ENCODE data around the gene GATB.

GATB gene

DNA sequence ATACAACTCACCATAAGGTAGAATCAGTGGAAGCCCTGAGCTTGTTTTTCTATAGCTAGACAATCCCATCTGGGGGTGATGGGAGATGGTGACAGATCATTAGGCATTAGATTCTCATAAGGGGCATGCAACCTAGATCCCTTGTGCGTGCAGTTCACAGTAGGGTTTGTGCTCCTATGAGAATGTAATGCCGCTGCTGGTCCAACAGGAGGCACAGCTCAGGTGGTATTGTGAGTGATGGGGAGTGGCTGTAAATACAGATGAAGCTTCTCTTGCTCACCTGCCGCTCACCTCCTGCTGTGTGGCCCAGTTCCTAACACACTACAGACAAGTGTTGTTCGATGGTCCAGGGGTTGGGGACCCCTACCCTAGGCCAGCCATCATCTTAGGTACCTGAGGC is 5.9 kb upstream of the GATB start:
- Histone ChIP-seq H3K27ac (no peak overlapping the region), H3K9me3 (no peaks in the 10 kb centered on the region), H3K4me3 (ENCODE audit: low read depth in 1 of 2, low read length in 1 of 2) (no peak overlapping the region), H3K4me1 (ENCODE audit: control insufficient read depth in 1 of 2, insufficient read depth in 1 of 2, low read depth in 1 of 2, low read length in 1 of 2) (no peaks in the 10 kb centered on the region), H3K27me3 (peaks cover 93% of the 10 kb centered on the region), H3K36me3 (no peaks in the 10 kb centered on the region)
- TF ChIP-seq, protein P1, sequence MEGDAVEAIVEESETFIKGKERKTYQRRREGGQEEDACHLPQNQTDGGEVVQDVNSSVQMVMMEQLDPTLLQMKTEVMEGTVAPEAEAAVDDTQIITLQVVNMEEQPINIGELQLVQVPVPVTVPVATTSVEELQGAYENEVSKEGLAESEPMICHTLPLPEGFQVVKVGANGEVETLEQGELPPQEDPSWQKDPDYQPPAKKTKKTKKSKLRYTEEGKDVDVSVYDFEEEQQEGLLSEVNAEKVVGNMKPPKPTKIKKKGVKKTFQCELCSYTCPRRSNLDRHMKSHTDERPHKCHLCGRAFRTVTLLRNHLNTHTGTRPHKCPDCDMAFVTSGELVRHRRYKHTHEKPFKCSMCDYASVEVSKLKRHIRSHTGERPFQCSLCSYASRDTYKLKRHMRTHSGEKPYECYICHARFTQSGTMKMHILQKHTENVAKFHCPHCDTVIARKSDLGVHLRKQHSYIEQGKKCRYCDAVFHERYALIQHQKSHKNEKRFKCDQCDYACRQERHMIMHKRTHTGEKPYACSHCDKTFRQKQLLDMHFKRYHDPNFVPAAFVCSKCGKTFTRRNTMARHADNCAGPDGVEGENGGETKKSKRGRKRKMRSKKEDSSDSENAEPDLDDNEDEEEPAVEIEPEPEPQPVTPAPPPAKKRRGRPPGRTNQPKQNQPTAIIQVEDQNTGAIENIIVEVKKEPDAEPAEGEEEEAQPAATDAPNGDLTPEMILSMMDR (IDR thresholded peaks at IDR 0.05) = no peak

DNA sequence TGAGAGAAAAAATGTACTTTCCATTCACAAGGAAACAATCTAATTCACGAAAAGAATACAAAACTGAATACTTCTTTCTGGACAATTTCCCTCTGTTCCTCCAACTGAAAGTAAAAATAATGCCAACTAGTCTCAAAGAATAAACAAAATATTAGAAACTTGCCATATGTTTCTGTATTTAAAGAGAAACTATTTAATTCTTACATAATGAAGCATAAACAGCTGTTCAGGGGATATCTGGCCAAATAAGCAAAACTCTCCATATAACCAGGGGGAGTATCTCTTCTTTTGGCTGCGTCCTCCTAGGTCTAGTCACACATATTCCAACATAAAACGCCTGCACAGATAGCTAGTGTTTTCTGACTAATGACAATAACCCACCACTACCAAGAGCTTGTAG is 805 bp downstream of the GATB start:
- Histone ChIP-seq H3K27ac (no peak overlapping the region), H3K9me3 (no peaks in the 10 kb centered on the region), H3K4me1 (ENCODE audit: control insufficient read depth in 1 of 2, insufficient read depth in 1 of 2, low read depth in 1 of 2, low read length in 1 of 2) (peaks cover 13 to 14% of the 10 kb centered on the region in 2 experiments), H3K4me3 (ENCODE audit: low read depth in 1 of 2, low read length in 1 of 2) (peak overlapping the region; percentile 69 to 82), H3K36me3 (no peaks in the 10 kb centered on the region), H3K27me3 (peaks cover 34% of the 10 kb centered on the region)
- TF ChIP-seq, protein P1 (IDR thresholded peaks at IDR 0.05) = no peak

DNA sequence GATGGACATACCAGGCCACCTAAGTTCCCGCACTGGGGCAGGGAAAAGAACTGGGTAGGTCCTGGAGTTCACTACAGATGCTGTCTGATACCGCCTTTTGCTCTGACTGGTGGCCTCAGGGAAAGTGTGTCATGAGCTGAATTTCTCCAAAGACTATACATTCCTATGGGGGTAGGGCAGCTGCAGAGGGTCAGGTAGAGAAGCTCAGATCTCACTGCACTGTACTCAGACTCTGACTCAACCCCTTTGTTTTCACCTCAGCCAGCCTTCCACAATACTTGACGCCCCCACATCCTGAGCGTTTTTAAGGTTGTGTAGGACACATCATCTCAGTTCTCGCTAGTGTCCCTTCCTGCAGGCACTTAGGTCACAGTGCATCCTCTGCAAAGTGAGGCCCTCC is 7.8 kb downstream of the GATB start:
- Histone ChIP-seq H3K27me3 (no peaks in the 10 kb centered on the region), H3K4me1 (ENCODE audit: control insufficient read depth in 1 of 2, insufficient read depth in 1 of 2, low read depth in 1 of 2, low read length in 1 of 2) (no peaks in the 10 kb centered on the region), H3K36me3 (no peaks in the 10 kb centered on the region), H3K4me3 (ENCODE audit: low read depth in 1 of 2, low read length in 1 of 2) (no peak overlapping the region), H3K27ac (no peak overlapping the region), H3K9me3 (no peaks in the 10 kb centered on the region)
- TF ChIP-seq, protein P1 (IDR thresholded peaks at IDR 0.05) = no peak

DNA sequence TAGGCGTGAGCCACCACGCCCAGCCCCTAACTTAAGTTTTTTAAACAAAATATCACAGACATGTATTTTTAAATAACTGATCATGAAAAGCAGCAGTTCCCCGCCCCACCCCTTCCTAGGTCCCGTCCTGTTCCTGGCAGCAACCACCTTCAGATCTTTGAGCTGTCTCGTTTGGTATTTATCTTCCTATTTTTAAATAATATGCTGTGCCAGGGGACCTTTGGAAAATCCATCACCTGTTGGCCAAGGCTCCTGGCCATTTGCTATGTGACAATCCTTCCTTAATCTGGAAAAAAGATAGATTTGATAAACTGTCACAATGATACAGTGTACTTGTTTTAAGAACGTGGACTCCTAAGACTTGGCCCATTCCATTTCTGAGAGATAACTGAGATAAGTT is 10.7 kb downstream of the GATB start:
- no peak overlapping the region for H3K4me3 ChIP-seq (ENCODE audit: low read depth in 1 of 2, low read length in 1 of 2)
- TF ChIP-seq, protein P1 (IDR thresholded peaks at IDR 0.05) = no peak
- no peak overlapping the region for H3K27ac ChIP-seq
- H3K27me3 ChIP-seq = no peaks in the 10 kb centered on the region
- no peaks in the 10 kb centered on the region for H3K36me3 ChIP-seq
- no peaks in the 10 kb centered on the region for H3K9me3 ChIP-seq
- no peaks in the 10 kb centered on the region for H3K4me1 ChIP-seq (ENCODE audit: control insufficient read depth in 1 of 2, insufficient read depth in 1 of 2, low read depth in 1 of 2, low read length in 1 of 2)

DNA sequence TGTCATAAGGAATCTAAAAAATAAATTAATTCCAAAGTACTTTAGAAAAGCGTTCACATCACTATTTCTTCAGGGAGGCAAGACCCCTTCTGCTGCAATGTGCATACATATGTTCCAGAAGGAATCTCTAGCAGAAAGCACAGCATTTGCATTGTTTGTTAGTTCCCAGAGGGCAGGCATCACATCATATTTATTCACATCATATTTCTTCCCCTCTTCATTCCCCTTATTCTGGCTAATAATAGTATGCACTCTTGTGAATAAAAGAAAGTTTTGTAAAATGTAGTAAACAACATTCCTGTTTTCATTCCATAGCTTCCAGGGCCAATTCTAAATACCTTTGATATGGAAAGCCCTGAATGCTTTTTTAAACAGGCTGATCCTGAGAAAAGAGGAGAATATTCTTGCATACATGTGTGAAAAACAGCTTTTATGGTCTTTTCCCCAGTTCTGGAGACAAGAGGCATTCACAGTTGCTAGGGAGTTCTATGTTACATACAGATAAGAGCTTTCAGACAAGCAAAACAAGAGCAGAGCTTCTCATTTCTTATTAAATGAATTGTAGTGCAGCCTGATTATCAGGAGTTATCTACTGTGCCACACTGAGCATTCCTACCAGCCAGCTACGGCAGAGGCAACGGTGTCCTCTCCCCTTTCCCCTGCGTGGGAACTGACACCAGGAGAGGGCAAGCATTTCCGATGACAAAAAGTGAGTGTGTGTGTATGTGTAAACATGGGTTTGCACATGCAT is 15.2 kb downstream of the GATB start:
- Histone ChIP-seq H3K27me3 (no peaks in the 10 kb centered on the region), H3K36me3 (no peaks in the 10 kb centered on the region), H3K4me1 (ENCODE audit: control insufficient read depth in 1 of 2, insufficient read depth in 1 of 2, low read depth in 1 of 2, low read length in 1 of 2) (no peaks in the 10 kb centered on the region), H3K4me3 (ENCODE audit: low read depth in 1 of 2, low read length in 1 of 2) (no peak overlapping the region), H3K27ac (no peak overlapping the region), H3K9me3 (no peaks in the 10 kb centered on the region)
- TF ChIP-seq, protein P1 (IDR thresholded peaks at IDR 0.05) = no peak

Data from neutrophil (primary cell).